HG03378 (cell line): ENCODE measurements around the gene ORC3.
"Not testable (repeated sequence)": the region's sequence is repeated elsewhere in the genome, so short reads cannot be mapped to it uniquely, and the experiment has no call there.

Experiments used
- ATAC-seq: cut with Tn5 transposase; IDR thresholded peaks from one replicate; pipeline ENCODE4 v1.9.1; 2021; ENCODE audit warnings: mild to moderate bottlenecking, moderate library complexity; ENCODE audit not compliant: unreplicated experiment

ORC3 gene

DNA sequence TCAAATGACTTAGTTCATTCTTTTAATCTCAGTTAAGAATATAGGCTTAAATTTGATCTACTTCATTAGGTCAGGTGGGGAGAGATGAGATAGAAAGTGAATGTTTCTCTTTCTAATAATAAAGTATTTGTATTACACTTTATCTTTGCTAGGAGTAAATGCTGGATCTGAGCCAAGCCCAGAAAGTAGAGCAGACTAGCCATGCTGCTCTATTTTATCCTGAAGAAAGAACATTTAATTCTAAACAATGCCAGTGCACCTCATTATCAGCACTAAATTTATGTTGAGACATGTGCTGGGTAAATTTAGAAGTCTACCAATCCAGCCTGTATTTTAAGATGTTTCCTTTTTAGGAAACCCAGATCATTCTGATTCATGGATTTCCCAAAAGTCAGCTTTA lies 68.6 kb downstream of the ORC3 start:
- ATAC-seq: no peak

GRCh38 chr6:87660226-87660911 lies 70.4 kb downstream of the ORC3 start:
- no peak for ATAC-seq

- no peak for ATAC-seq
Measured at GRCh38 chr6:87661016-87661415, 71.1 kb downstream of the ORC3 start.

GRCh38 chr6:87661503-87661902 lies 71.6 kb downstream of the ORC3 start:
- ATAC-seq: no peak

DNA sequence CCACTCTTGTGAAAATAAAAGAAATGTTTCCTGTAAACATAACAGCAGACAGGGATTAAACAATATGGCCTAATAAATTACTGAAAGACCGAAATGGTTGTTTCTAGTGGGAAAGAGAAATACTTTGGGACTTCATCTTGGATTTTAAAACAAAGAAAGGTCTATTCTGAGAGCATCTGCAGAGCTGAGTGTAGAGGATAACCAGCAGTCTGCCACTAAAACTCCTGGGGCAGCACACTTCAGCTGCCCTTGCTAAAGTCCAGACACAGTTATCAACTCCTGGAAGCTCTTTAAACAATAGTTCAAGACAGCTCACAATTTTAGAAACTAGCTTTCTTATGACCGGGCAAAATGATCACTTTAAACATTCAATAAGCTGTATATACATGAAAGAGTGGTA lies 73.5 kb downstream of the ORC3 start:
- ATAC-seq: no peak

- no peak for ATAC-seq
Measured at GRCh38 chr6:87664921-87665485, 75.1 kb downstream of the ORC3 start.

DNA sequence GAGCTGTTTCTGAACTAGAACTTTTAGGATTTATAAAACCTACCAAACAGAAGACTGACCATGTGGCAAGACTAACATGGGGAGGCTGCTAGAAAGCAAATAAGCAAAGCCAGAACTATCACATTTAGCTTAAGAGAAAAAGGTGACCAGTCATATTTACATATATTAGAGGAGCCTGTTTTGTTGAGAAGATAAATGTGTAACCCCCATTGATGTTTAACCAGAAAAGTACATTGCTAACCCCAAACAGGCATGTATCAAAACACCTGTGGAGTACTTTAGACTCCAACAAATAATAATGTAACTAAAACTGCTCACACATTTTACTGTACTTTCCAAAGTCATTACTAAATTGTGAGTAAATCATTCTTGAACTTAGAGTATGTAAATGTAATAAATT lies 77.1 kb downstream of the ORC3 start:
- no peak for ATAC-seq

GRCh38 chr6:87668013-87668412 lies 78.1 kb downstream of the ORC3 start:
- ATAC-seq: no peak

DNA sequence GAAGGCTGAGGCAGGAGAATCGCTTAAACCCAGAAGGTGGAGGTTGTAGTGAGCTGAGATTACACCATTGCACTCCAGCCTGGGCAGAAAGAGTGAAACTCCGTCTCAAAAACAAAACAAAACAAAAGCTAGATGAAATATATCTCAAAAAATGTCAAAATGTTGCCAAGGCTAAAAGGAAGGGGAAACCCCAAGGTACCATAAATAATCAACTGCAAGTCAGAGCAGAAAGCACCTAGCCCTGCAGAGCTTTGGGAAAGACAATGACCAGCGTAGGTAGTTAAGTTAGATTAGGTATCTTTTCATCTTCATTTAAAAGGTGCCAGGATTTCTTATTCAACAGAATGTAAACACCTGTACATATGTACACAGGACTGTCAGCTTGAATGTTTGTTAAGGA lies 79.1 kb downstream of the ORC3 start:
- ATAC-seq: peak; percentile 52

- no peak for ATAC-seq
Measured at GRCh38 chr6:87670707-87671106, 80.8 kb downstream of the ORC3 start.

DNA sequence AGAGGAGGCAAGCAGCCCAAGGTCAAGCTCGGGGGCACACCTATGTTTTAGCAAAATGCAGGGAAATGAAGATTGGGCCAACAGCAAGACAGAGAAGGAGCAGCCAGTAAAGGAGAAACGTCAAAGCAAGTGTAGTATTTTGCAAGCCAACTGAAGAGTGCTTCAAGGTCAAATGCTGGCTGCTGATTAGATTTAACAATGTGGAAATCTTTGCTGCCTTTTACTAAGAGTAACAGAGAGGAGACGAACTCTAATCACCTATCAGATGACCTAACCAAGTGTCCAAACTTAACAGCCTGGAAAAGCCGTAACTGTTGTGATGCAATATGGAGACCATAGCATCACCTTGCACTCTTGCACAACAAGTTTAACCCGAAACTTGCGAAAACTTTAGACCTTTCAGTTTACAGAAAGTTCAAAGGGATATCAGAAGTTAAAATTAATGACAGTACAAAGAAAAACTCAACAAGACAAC lies 81.7 kb downstream of the ORC3 start:
- no peak for ATAC-seq

DNA sequence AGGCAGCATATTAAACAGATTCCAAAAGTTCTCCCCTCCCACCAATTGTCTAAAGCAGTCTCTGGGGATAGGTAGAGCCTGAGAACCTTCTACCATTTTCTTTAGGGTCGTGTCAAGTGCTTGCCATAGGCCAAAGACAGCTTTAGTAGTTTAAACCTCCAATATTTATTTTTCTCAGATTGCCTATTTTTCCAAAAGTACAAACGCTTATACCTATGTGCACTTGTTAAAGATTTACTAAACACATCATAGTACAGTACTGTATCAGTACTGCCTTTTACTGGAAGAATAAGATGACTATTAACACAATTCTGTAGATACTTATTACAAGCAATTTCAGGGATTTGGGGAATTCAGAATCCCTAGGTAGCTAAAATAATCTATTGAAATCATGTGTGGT lies 82.7 kb downstream of the ORC3 start:
- no peak for ATAC-seq

- no peak for ATAC-seq
Measured at GRCh38 chr6:87673237-87673636, 83.3 kb downstream of the ORC3 start.

DNA sequence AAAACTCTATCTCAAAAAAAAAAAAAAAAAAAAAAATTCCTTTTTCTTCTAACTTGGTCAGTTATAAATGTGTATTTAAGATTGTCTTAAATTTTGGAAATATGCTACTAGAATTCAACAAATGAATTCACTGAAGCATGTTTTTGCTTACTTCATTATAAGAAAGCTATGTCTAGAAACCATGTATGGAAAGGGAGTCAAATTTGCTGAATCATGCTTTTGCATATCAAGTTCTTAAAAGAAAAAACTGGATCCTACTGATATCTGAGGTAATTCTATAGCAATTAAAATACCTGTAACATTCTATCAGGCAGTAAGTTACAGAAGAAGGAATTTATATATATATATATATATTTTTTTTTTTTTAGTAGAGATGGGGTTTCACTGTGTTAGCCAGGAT lies 84.4 kb downstream of the ORC3 start:
- no peak for ATAC-seq

DNA sequence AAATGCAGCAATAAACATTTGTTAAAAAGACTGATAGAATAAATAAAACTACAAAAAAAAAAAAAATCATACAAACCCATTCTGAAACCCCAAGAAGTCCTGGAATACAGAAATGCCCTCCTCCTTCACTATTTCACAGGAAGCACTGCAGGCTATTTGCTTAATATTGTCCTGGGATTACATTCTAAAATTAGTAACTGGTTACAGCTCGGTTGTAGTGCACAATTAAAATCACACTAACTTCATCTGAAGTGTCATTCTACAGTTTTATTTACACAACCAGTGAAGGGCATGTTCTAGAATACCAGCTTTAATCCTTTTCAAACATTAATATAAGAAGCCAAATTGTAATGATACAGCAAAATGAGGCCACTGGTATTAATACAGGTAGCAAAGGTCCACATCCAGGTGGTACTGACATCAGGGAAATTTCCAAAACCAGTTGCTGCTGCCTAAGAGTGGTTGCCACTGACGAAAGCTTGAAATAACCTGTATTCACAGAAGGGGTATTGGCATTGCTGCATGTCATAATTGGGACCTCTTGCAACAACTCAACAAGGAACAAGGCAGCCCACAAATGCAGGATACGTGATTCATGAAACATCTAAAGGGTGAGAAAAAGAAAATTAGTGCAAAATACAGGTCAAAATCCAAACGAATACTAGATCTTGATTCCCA lies 85.2 kb downstream of the ORC3 start:
- ATAC-seq: no peak

- ATAC-seq: no peak
Measured at GRCh38 chr6:87682310-87682709, 92.4 kb downstream of the ORC3 start.

DNA sequence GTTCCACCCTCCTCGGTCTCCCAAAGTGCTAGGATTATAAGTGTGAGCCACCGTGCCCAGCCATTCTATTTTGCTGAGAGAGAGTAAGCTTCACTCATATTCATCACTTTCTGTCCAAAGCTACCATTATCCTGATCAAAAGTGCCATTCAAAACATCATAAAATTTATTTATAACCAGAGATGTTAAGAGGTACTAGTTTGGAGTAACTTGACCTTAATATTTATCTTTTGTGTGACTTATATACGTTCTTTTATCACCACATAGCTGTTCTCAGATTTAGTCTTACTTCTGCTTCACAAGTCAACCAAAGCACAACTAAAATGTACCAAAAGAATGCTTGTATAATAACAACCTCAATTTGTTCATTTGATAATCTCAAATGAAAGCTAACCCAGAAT lies 94.0 kb downstream of the ORC3 start:
- no peak for ATAC-seq

- ATAC-seq: no peak
Measured at GRCh38 chr6:87684895-87685654, 95.1 kb downstream of the ORC3 start.

DNA sequence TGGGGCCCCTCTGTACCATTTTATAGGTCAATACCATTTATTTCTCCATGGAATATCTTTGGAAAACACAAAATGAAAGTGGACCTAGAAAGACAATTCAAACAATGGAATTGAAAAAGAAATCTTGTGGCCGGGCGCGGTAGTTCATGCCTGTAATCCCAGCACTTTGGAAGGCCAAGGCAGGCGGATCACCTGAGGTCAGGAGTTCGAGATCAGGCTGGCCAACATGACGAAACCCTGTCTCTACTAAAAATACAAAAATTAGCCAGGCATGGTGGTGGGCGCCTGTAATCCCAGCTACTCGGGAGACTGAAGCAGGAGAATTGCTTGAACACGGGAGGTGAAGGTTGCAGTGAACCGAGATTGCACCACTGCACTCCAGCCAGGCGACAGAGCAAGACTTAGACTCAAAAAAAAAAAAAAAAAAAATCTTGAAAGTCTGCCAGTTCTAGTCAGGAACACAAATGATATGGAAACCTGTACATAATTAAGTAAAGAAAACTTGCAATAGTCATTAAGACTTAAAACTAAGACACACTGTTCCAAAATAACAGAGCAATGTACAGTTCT lies 96.8 kb downstream of the ORC3 start:
- ATAC-seq: not testable (repeated sequence)

DNA sequence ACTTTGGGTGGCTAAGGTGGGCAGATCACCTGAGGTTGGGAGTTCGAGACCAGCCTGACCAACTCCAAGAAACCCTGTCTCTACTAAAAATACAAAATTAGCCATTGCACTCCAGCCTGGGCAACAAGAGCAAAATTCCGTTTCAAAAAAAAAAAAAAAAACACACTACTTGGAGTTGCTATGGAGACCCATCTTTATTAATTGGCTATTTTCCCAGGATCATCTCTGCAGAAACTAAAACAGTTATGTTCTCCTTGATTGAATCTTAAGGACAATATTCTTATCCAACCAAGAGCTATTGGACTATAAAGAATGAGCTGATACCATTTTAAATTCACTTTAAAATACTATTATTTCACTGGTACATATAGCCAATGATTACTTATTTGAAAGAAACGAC lies 97.4 kb downstream of the ORC3 start:
- ATAC-seq: no peak

GRCh38 chr6:87687893-87688292 lies 98.0 kb downstream of the ORC3 start:
- not testable (repeated sequence) for ATAC-seq
